Kidney (tissue), 14 donors: ENCODE data around the gene COBL. TPM values are rescaled to one million over a fixed set of nuclear protein-coding genes. Genes with fewer than 3 reads are reported as not detected.

ENCODE experiments used
- DNase-seq, 5 donors: peaks; one replicate each; pipeline ENCODE4 v3.0.0-alpha.2; 2013 to 2020
- FAIRE-seq: peaks from 2 replicates; lab custom pipeline; 2012; peaks lifted over from hg19 to GRCh38; lab: Jason Lieb, UNC
- H3K27ac ChIP-seq, 2 donors: one replicate each; pipeline ENCODE4 v1.7.0; 2013; ENCODE audit warnings: low read depth in 2 of 2, low read length in 2 of 2, inconsistent platforms in 1 of 2
- H3K27me3 ChIP-seq: one replicate; pipeline ENCODE4 v1.7.1; 2013; ENCODE audit warnings: low read length, inconsistent platforms; ENCODE audit not compliant: control insufficient read depth, insufficient read depth
- H3K36me3 ChIP-seq, 3 donors: one replicate each; pipeline versions ENCODE4 v1.7.0 to v1.7.1; 2013; ENCODE audit warnings: low read length in 3 of 3, control low read depth in 1 of 3, inconsistent platforms in 1 of 3; ENCODE audit not compliant: insufficient read depth in 3 of 3, control insufficient read depth in 2 of 3
- H3K4me1 ChIP-seq, 3 donors: one replicate each; pipeline versions ENCODE4 v1.7.0 to v1.7.1; 2013; ENCODE audit warnings: low read length in 3 of 3, inconsistent platforms in 1 of 3, low read depth in 1 of 3; ENCODE audit not compliant: control insufficient read depth in 2 of 3, insufficient read depth in 2 of 3
- H3K4me3 ChIP-seq, 3 donors: one replicate each; pipeline versions ENCODE4 v1.7.0 to v1.8.1; 2013; ENCODE audit warnings: low read length in 3 of 3, control low read depth in 1 of 3, inconsistent platforms in 1 of 3
- H3K9ac ChIP-seq, 3 donors: one replicate each; pipeline versions ENCODE4 v1.7.0 to v1.7.1; 2013; ENCODE audit warnings: low read length in 3 of 3, control low read depth in 1 of 3, inconsistent platforms in 1 of 3
- H3K9me3 ChIP-seq, 3 donors: one replicate each; pipeline versions ENCODE4 v1.7.0 to v1.7.1; 2013; ENCODE audit warnings: low read length in 3 of 3, control low read depth in 1 of 3, inconsistent platforms in 1 of 3; ENCODE audit not compliant: control insufficient read depth in 2 of 3, insufficient read depth in 1 of 3
- intact Hi-C: fragments of 100-400 bp; cut with DNase I; formaldehyde crosslinking; loops from one replicate; pipeline ENCODE4 v1.11.1; 2022
- polyA plus RNA-seq: library from polyadenylated mRNA; stranded (reverse); fragments of 350-450 nt; fragmentation: Illumina TruSeq; extraction: RNeasy Lipid Tissue Mini Kit (QIAGEN cat#74804); gene quantifications from one replicate; pipeline ENCODE4 v1.2.3, GENCODE V29; 2014; ENCODE audit warnings: low read depth, low replicate concordance; ENCODE audit not compliant: insufficient read depth
- total RNA-seq: library from RNA; stranded (reverse); fragmentation: NEBNext Ultra II Directional; extraction: Animal tissue kit (Norgen Biotek cat#: 25700); gene quantifications from one replicate; pipeline ENCODE4 v1.2.1, GENCODE V29; 2021
- TF ChIP-seq, protein P1 (sequence below): IDR thresholded peaks from 3 replicates; pipeline ENCODE4 v1.5.1; 2012; ENCODE audit warnings: mild to moderate bottlenecking, moderate library complexity, borderline replicate concordance; ENCODE audit not compliant: insufficient read depth; ENCODE audit errors: extremely low read depth
- donor health status: control.
- donor health status: control.
- donor health status: control.
- donor health status: control.
- donor health status: control.
- donor health status: DM: yes; HTN: yes; CAD: no.
- donor health status: Normal renal cell carcinoma (clear cell type).

COBL gene
- total and polyA plus RNA-seq, 2 donors from 2014 or later = 9.8 to 42.7 TPM

DNA sequence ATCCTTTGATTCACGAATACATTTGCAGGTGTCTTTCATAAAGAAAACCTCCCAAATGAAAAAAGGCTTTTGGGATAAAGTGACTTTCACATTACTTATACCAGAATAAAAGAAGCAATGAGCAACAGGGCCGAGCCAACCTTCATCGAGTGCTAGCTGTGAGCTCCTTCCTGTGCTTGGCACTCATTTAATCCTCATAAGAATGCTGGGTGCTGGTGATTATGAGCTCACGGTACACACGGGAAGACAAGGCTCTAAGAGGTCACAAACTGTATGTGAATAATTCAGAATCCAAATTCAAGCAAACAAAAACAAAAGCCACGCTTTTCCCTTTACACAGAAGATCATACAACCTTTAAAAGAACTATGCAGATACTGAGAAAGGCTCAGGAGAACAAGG is 156.2 kb downstream of the COBL start:
- Histone ChIP-seq H3K36me3 (no peaks in the 10 kb centered on the region), H3K4me3 (no peak overlapping the region), H3K9me3 (no peaks in the 10 kb centered on the region), H3K9ac (no peak overlapping the region), H3K4me1 (peaks cover 0 to 4% (median 0%) of the 10 kb centered on the region in 3 donors), H3K27ac (no peak overlapping the region), H3K27me3 (no peaks in the 10 kb centered on the region)
- no peak for DNase-seq
- intact Hi-C loops = loop anchor here (10.0 kb wide), 1 partner anchor 204 kb away; no protein-coding TSS in a partner anchor
- TF ChIP-seq, protein P1, sequence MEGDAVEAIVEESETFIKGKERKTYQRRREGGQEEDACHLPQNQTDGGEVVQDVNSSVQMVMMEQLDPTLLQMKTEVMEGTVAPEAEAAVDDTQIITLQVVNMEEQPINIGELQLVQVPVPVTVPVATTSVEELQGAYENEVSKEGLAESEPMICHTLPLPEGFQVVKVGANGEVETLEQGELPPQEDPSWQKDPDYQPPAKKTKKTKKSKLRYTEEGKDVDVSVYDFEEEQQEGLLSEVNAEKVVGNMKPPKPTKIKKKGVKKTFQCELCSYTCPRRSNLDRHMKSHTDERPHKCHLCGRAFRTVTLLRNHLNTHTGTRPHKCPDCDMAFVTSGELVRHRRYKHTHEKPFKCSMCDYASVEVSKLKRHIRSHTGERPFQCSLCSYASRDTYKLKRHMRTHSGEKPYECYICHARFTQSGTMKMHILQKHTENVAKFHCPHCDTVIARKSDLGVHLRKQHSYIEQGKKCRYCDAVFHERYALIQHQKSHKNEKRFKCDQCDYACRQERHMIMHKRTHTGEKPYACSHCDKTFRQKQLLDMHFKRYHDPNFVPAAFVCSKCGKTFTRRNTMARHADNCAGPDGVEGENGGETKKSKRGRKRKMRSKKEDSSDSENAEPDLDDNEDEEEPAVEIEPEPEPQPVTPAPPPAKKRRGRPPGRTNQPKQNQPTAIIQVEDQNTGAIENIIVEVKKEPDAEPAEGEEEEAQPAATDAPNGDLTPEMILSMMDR = no peak
- no peak for FAIRE-seq

DNA sequence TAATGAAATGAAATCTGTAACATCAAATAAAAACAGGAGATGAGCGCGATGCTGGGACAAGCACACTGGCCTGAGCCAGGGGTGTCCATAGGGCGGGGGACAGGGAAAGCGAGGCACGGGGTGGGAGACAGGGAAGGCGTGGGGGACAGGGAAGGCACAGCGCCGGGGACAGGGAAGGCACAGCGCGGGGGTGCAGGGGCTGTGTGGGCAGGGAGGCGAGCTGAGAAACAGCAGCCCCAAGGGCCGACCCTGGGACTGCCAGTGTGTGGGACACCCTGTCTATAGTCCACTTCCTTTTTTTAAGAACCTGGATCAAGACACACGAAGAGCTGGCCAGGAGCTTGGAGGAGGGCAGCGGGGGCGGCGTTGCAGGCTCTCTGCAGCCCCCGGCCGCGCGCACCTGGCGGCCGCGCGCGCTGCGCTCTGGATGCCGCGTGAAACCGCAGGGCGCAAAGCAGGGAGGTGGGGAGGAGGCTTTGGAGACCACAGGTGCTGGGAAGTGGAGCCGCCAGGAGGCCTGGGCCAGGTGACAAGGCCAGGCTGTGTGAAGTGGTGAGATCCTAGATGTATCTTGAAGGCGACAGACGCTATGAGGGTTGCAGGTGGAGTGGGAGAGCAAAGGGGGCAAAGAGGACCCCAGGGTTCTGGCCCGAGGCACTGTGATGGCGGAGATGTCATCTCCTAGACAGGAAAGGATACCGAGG is 157.7 kb downstream of the COBL start:
- no peak overlapping the region for H3K9ac ChIP-seq
- TF ChIP-seq, protein P1 = no peak
- intact Hi-C loops = no loop called here
- no peaks in the 10 kb centered on the region for H3K9me3 ChIP-seq
- DNase-seq = peak in 1 of 5 donors; percentile 14
- H3K4me3 ChIP-seq = no peak overlapping the region
- H3K4me1 ChIP-seq = peaks cover 0 to 4% (median 0%) of the 10 kb centered on the region in 3 donors
- no peak overlapping the region for H3K27ac ChIP-seq
- no peaks in the 10 kb centered on the region for H3K36me3 ChIP-seq
- H3K27me3 ChIP-seq = no peaks in the 10 kb centered on the region
- FAIRE-seq = no peak

DNA sequence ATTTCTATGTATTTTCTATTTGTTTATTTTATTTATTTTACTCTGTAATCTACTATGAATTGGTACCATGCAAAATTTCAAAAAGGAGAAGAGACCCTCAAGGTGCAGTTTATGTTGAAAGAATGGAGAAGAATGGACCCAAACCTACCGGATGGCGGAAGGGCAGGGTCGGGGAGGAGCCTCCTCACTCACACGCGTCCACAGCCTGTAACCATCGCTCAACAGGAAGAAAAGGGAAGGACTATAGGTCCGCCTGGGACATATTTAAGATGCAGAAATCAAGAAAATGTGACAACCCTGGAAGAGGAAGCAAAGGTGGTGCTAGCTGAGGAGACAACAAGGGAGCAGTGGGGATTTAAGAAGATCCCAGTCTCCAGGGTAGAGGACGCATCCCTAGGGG is 158.4 kb downstream of the COBL start:
- intact Hi-C loops = no loop called here

More for the DNA sequence above, 158.4 kb downstream of the COBL start:
- Histone ChIP-seq H3K27me3 (no peaks in the 10 kb centered on the region), H3K9me3 (no peaks in the 10 kb centered on the region), H3K36me3 (no peaks in the 10 kb centered on the region), H3K4me1 (peaks cover 0 to 4% (median 0%) of the 10 kb centered on the region in 3 donors), H3K9ac (no peak overlapping the region), H3K27ac (no peak overlapping the region), H3K4me3 (no peak overlapping the region)
- no peak for DNase-seq
- TF ChIP-seq, protein P1 = no peak
- no peak for FAIRE-seq
